HL-60/S4 treated with retinoic acid at 250 ng/mL for 4 days and 3 days (cell line): ENCODE results near the gene METTL15.
"Not testable (repeated sequence)": the region's sequence is repeated elsewhere in the genome, so short reads cannot be mapped to it uniquely, and the experiment has no call there.

ENCODE experiments used
- in situ Hi-C: fragments of 300-500 bp; cut with MboI; formaldehyde crosslinking; loops from 2 replicates; pipeline ENCODE4 v1.7.0; 2022; ENCODE audit warnings: low sequenced_read_pairs

Gene METTL15

DNA sequence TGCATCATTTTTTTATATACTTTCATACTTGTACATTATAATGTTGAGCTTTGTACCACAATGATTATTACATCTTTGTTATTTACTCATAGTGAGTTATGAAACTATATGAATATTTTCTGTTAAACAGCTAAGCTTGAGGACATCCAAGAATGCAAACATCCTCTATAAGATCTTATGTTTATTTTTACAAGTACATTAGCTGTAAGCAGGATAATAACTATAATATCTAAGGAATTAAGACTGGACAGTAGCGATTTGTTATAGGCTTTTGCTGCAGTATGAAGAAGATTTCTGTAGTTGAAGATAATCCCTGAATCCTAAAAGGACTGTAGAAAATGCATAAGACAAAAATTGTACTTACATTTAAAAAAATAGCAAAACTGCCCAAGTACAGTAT lies 176.0 kb downstream of the METTL15 start:
- in situ Hi-C loops, result no loop called here

DNA sequence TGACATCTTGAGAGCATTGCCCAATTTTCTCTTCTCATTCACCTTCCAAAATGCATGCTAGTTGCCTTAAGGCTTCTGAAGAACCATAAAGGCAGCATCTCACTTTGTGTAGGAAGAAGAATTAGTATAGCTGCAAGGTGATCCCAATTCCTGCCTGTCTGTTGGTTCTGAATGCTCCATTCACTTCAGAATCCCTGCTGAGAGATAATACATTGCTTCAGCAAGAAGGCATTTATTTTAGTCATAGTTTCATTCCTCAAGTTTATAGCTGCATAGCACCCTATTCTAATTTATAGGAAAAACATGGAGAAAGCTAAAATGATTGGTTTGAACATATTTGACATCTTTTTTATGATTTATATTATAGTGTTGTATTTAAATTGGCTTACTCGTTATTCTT lies 181.3 kb downstream of the METTL15 start:
- in situ Hi-C loops, result no loop called here

DNA sequence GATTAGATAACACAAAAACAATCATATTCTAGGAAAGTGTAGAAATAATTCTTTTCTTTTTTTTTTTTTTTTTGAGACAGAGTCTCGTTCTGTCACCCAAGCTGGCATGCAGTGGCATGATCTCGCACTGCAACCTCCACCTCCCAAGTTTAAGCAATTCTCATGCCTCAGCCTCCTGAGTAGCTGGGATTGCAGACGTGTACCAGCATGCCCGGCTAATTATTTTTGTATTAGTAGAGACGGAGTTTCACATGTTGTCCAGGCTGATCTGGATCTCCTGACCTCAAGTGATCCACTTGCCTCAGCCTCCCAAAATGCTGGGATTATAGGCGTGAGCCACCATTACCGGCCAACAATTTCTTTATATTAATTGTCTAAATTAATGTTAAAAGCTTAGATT lies 182.8 kb downstream of the METTL15 start:
- in situ Hi-C loops, result not testable (repeated sequence)

DNA sequence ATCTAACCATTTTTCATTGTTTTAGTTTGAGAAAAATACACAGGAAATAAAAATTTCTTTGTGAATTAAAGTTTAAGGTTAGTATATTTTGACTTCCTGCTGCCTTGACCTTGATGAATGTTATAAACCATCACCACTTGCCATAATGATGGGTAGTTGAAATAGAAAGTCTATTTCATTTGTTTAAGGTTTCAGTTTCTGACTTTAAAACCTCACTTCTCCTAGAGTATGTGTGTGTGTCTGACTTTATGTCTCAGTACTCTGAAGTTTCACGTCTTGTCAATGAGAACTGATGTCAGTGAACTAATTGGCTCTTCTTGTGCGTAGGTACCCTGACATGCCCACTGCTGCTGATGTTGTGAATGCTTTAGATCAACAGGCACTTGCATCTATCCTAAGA lies 188.2 kb downstream of the METTL15 start:
- in situ Hi-C loops, result no loop called here

DNA sequence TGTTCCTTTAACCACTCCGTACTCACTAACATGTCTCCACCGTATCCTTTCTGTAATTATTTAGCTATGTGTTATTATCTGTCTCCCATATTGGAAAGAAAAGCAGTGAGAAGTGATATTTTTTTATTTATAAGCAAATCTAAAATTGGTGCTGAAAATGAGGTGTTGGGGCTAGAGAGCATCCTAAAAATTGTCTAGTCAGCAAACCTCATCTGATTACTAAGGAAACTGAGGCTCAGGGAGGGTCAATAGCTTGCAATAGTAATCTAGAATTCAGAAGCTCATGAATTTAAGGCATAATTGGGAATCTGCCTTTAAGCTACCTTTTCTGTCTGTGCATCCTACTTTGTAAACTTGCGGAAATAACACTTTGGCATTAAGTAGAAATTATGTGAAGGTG lies 190.0 kb downstream of the METTL15 start:
- in situ Hi-C loops, result no loop called here

DNA sequence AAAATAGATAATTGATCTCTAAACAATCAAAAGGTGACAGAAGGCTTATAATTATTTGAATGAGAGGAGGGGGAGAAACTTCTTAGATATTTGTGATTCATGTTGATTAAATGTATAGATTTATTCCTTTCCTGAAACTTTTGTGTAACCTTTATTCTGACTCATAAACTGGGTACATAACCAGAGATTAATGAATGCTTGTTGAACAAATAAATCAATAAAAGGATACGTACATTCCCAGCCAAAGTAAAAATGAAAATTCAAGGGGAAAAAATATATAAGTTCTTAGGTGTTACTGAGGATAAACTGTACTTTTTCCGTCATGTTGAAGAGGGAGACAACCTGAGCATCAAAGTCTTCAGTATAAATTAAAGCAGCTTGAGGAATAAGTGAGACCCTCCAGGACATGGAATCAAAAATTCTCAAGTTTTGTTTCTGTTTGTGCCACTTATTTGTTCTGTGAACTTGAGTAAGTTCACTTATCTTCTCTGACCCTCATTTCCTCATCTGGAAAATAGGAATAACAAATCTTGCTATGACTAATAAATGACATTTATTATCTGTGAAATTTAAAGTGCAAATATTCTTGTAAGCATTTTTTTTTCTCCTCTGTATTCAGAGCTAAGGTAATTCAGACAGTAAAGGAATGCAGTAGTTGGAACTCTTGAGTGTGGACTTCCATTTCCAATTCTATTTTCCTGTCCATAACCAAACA lies 195.4 kb downstream of the METTL15 start:
- in situ Hi-C loops, result no loop called here

DNA sequence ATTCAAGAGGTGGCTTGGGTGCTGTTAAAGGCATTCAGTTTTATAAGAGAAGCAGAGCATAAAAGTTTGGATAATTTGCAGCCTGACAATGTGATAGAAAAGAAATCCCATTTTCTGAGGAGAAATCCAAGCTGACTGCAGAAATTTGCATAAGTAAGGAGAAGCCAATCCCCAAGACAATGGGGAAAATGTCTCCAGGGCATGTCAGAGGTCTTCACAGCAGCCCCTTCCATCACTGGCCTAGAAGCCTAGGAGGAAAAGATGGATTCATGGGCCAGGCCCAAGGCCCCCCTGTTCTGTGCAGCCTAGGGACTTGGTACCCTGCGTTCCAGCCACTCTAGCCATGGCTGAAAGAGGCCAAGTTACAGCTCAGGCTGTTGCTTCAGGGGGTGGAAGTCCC lies 207.3 kb downstream of the METTL15 start:
- in situ Hi-C loops, result no loop called here

DNA sequence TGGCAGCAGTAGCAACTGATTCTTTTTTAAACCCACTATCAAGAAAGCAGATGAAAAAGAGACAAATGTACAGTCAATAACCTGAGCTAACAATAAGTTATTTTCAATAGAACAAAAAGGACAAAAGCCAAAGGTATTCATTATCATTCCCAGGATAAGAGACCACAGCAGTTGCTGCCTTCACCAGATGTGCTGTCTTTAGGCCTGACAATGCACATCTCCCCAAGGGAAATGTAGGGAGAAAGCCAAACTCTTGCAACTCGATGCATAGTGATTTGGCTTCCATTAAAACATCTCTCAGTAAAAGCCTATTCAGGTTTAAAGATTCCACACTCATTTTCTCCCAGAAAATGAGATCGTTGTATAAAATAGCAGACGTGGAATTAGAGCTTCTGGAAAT lies 210.7 kb downstream of the METTL15 start:
- in situ Hi-C loops, result no loop called here

DNA sequence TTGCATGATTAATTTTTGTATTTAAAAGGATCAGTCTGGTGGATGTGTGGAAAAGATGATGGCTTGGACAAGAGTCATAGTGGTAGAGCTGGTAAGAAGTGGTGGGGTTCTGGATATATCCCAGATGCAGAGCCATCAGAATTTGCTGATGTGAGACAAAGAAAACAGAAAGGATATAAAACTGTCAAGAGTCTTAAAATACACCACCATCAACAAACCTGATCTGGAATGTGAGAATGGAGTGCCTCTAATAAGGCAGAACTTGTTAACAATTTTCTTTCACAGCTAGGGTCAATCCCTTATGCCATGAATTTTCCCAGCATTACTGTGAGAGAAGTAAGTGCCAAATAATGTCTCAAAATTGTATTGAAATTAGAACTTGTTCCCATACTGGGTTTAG lies 215.4 kb downstream of the METTL15 start:
- in situ Hi-C loops, result no loop called here

DNA sequence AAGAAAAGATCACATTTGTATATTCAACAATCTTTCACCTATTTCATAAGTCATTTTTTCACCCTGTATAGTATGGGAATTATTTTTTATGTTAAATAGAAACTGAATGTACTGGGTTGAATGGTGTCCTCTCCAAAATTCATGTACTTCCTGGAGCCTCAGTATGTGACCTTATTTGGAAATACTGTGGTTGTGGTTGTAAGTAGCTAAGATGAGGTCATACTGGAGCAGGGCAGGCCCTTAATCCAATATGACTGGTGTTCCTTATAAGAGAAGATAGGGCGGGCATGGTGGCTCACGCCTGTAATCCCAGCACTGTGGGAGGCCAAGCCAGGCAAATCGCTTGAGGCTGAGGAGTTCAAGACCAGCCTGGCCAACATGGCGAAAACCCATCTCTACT lies 224.2 kb downstream of the METTL15 start:
- in situ Hi-C loops, result not testable (repeated sequence)

DNA sequence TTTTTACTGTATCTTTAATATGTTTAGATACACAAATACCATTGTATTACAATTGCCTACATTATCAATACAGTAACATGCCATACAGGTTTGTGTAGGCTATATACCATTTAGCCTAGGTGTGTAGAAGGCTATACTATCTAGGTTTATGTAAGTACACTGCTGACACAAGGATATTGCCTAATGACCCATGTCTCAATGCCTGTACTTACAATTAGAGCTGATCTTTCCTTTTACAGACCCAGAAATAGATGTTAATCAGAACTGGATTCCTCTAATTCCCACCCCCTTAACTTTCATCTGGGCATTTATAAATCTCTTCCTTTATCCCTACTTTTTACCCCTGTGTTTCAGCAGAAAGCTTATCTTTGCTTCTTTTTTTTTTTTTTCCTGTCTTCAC lies 229.5 kb downstream of the METTL15 start:
- in situ Hi-C loops, result no loop called here

DNA sequence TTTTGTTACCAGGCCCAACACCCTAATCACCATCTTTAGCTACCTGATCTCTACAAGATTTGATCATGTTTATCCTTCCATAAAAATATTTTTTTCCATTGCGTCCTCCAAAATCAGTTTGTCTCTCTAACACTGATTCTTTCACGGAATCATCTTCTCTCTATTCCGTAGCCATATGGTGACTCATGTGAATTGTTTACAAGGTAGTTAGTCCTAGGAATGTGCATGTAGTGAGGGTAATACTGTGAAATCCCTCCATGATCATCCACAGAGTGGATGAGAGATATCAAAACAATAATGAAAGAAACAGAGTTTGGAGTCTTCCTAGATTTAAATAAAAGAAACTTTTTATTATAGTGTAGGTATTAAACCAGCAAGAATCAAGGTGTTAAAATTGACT lies 230.2 kb downstream of the METTL15 start:
- in situ Hi-C loops, result no loop called here

DNA sequence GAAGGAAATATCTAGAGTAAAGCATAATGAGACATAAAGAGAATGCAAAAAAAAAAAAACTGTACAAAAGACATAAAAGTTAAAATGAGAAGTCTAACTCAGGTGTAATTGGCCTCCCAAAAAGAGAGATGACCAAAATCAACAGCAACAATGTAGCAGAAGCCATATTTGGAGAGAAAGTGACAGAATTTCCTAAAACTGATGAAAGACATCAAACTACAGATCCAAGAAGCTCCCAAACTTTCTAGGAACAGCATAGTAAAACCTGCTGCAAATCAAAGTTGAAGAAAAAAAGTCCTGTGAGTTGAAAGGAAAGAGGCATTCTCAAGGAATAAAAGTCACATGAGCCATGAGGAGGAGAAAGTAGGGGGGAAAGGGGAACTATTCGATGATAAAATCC lies 231.3 kb downstream of the METTL15 start:
- in situ Hi-C loops, result no loop called here

DNA sequence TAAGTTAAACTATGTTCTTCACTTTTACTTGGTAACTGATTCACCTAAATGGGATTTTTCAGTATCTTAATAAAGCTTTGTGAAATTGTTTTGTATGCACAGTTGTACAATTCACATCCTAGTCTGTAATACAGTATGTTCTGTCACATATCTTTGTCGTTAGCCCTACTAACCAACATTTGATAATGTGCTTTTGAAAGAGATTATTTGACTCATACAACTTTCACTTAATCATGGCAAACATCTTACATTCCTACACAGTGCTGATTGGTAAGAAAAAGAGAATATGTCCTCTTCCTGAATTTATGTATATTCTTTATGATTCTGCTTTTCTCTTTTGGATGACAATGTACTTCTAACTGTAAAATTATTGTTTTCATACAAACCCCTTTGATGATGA lies 234.5 kb downstream of the METTL15 start:
- in situ Hi-C loops, result no loop called here

DNA sequence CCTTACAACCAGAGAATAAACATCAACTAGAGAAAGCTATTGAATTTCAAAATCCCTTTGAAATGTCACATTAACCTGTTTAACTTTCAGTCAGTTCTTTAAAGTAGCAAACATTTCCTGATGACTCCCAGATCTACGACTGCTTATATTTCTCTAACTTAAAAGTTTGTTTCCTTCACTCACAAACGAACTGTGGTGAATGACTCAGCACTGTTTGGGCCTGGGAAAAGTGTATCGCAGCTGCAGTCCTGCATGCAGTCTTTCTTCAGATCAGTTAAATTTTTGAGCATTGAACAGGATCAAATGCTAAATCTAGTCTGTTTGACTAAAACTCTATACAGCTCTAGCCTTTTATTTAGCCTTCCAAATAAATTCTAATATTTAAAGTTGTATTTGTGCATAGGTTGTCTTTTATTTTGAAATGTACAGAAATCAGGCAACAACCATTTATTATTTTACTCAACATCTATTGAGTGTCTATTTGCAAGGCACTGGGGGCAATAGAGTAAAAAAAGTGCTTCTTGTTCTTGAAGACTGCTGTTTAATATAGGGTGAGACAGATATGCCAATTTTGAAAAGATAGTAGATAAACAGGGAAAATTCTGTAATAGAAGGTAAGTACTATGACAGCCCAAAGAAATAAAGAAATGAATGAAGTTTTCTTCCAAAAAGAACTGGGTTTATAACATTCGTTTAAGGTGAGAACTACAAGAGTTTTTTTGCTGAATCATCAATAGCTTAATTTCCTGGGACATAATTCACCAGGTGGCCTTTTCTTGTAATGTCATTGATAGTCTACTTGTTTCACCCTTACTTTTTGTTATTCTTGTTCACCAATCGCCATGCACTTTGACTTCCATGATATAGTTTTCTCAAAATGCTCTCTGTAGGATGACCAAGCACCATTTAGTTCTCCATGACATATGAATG lies 235.4 kb downstream of the METTL15 start:
- in situ Hi-C loops, result no loop called here

DNA sequence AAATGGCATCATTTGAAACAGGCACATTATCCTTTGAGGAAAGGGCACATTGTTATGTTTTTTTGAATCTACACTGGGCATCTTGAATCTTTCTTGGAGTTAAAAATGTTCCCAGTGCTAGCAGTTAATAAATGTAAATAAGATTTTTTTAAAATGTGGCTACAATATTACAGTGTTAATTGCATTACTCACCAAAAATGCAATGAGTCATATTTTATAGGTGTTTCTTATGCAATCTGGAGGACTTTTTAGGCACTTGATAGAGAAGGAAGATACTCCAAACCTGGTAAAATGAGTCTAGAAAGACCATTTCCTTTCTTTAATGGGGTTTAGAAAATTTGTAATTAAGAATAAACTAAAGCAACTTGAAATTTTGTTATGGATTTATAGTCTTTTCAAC lies 238.0 kb downstream of the METTL15 start:
- in situ Hi-C loops, result no loop called here

DNA sequence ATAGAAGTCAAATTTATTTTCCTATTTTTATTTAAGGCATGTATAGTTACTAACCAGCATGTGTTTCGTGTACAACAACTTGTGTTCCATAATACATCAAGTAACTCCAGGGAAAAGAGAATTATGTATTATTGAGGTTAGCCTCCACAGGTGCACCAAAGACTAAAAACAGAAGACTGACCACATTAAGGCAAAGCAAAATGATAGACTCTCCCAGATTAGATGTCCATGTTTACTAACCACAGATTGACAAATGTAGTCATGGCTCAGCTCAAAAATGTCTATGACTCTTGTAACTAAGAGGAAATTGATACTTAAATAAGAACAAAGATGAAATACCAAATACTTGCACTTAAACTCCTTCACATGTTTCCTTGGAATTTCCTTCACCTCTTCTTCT lies 238.5 kb downstream of the METTL15 start:
- in situ Hi-C loops, result no loop called here

DNA sequence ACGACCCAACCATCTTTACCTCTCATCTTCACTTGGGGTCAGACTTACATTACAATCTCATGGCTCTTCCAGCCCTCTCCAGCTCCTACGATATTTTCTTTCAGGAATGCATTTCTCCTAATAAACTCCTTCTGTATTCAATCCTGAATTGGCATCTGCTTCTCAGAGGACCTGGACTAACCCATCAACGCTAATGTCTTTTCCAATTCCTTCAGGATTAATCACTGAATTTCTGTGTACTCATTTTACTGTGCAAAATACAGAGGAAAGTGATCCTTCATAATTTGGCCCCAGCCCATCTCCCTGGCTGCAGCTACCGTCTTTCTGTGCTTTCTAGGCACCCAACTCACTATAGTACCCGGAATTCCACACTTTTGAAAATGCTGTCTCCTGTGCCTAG lies 239.2 kb downstream of the METTL15 start:
- in situ Hi-C loops, result no loop called here

DNA sequence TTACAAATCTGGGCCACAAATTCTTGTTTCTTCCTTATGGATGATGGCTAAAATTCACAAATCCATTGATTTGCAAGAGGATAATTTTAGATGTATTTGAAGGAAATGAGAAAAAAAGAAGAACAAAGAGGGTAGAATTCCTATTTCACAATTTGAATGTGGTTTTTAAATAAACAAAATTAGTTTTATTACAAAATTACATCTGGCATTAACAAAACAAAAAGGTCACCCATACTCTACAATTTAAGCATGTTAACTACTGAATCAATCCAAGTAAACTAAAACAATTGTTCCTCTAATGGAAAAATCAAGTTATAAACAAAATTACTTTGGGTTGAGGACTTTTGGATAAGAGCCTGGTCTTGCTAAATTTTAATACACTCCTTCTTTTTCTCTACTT lies 242.0 kb downstream of the METTL15 start:
- in situ Hi-C loops, result no loop called here

DNA sequence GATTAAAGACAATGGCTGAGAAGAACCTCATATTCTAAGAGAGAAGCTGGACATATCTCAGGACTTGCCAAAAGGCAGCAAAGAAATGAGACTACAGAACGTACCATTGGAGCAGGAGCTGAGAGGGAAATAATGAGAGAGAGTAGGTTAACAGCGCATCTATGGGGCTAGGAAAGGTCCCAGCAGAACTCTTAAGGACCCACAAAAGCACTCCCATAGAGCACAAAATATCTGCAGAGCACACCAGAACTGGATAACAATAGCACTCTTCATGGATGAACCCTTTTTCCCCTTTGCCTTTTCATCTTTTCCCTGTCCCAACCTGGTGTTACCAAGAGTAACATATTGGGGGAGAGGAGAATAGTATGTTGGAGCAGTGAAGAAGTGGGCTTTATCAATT lies 245.8 kb downstream of the METTL15 start:
- in situ Hi-C loops, result no loop called here

DNA sequence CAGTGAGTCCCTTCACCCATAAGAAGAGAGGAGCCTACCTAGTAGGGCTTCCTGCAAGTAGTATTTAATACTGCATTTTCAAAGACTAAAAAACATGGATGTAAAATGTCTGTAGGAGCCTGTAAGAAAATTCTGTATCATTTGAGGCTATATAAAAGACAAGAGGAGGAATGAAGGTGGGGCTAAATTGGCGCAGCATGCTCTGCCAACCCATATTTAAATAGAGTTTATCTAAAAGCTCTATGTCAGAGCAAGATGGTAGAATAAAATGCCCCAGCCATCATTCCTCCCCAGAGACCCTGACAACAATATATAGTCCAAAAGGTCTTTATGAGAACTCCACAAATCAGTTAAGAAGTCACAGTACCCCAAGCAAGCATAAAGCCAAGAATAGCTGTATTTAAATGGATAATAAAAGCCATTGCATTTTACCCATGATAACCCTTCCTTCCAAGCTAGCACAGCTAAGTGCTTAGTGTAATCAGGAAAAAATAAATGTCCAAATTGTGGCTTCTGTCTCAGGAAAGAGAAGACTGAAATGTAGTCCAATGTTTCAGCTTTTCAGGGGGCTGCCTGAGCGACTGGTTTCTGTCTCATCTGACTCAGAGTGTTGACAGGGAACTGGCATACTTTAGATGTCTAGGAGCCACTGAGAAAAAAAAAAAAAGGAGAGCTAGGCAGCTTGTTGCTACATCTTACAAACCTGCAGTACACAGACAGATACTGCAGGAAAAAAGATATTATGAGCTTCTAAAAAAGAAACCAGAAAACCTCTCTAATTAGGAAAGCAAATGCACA lies 258.6 kb downstream of the METTL15 start:
- in situ Hi-C loops, result no loop called here

DNA sequence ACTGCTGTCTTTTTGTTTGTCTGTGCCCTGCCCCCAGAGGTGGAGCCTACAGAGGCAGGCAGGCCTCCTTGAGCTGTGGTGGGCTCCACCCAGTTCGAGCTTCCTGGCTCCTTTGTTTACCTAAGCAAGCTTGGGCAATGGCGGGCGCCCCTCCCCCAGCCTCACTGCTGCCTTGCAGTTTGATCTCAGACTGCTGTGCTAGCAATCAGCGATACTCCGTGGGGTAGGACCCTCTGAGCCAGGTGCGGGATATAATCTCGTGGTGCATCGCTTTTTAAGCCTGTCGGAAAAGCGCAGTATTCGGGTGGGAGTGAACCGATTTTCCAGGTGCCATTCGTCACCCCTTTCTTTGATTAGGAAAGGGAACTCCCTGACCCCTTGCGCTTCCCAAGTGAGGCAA lies 269.9 kb downstream of the METTL15 start:
- in situ Hi-C loops, result not testable (repeated sequence)
